NCI-H446 treated with DMSO at 0.1 percent for 48 hours (cell line): ENCODE measurements around the gene RAMP2.
"Not testable (repeated sequence)": the region's sequence is repeated elsewhere in the genome, so short reads cannot be mapped to it uniquely, and the experiment has no call there.

Source experiments
- DNase-seq: peaks from one replicate; lab custom pipeline; 2025; lab: John Stamatoyannopoulos, UW

The RAMP2 gene

DNA sequence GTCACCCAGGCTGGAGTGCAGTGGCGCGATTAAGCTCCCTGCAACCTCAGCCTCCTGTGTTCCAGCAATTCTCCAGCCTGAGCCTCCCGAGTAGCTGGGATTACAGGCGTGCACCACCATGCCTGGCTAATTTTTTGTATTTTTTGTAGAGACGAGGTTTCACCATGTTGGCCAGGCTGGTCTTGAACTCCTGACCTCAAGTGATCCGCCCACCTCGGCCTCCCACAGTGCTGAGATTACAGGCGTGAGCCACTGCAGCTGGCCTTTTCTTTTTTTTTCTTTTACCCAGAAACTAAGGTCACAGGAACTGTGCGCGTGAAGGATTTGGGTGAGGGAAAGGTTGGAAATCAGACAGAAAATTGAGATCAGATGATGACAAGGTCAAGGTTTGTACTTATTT is 8.9 kb downstream of the RAMP2 start:
- not testable (repeated sequence) for DNase-seq

DNA sequence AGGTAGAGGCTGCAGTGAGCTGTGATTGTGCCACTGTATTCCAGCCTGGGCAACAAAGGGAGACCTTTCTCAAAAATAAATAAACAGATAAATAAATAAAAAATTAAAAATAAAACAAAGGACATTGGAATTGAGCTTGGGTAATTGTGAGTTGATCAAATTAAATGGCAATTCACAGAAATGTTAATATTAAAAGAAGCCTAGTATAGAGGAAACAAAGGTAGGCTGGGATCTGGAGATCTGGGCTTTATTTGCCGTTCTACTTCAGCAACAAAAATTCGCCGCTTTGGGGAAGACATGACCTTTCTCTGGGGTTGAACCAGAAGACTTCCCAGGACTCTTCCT is 11.9 kb downstream of the RAMP2 start:
- no peak for DNase-seq

DNA sequence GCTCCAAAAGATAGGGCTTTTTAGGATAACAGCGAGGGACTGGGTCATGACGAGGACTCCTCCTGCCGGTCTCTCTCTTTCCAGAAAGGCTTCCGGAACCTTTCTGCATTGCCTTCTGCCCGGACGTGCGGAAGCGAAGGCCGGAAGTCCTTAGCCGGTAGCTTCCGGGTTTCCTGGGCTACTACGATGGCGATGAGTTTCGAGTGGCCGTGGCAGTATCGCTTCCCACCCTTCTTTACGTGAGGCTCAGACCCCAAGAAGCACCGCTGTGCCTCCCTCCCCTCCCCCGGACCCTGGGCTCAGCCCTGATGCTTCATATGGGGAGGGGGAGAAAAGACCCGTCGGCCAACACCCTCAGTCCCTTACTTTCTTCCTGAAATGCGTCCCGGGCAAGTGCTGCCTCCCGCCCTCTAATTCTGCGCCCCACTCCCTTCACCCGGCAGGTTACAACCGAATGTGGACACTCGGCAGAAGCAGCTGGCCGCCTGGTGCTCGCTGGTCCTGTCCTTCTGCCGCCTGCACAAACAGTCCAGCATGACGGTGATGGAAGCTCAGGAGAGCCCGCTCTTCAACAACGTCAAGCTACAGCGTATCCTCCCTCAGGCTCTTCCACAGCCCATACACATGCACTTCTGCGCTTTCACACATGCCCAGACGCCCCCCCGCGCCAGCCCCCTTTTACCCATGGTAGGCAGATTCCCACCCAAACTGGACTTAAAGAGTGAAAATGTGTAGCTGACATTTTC is 12.4 kb downstream of the RAMP2 start, which contains the start of gene VPS25:
Gene VPS25 (plus strand): TSS at position 160 of the 746 bp plus-strand sequence. CDS start 27 bp downstream, at position 187.
- peak; percentile 60 for DNase-seq

DNA sequence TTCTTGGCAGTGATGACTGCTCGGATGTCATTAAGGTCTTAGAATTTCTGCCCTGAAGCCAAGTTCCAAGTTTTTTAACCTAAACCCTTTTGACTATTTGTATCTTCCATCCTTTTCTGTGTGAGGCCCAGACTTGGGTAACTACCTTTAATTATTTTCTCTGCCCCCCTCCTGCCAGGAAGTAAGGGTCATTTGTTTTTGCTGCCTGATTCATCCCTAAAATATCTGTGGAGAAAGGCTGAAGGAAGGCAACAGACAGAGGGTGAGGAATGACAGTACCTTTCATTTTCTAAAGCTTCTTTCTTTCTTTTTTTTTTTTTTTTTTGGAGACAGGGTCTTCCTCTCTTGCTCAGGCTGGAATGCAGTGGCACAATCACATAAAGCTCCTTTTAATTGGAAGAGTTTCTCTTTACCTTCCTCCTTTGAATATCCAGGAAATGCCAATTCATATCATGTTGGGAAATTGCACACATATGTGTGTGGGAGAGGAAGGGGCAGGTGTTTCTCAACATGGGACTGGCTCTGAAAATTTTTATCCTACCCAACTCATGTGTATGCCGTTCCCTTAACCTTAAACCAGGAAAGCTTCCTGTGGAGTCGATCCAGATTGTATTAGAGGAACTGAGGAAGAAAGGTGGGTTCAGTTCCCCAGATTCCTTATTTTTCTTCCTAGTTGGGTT is 13.2 kb downstream of the RAMP2 start:
- no peak for DNase-seq

- no peak for DNase-seq
Observed at GRCh38 chr17:42775534-42776098, 14.6 kb downstream of the RAMP2 start.

DNA sequence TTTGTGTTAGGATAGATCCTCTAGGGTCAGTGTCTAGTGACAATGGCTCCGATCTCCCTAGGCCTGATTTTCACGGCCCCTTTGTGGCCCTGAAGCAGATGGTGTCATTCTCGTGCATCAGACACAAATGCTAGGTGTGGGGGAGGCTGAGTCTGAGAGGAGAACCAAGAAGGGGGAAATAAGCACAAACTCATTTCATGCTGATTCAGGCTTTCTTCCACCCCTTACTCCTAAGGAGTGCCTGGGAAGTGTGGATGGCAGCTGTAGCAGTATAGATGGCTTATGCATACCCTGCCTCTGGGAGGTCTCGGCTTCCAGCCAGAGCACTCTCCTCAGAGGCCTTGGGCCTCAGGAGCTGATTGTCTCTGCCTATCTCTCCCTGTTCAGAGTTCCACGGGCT is 17.5 kb downstream of the RAMP2 start:
- DNase-seq: no peak

DNA sequence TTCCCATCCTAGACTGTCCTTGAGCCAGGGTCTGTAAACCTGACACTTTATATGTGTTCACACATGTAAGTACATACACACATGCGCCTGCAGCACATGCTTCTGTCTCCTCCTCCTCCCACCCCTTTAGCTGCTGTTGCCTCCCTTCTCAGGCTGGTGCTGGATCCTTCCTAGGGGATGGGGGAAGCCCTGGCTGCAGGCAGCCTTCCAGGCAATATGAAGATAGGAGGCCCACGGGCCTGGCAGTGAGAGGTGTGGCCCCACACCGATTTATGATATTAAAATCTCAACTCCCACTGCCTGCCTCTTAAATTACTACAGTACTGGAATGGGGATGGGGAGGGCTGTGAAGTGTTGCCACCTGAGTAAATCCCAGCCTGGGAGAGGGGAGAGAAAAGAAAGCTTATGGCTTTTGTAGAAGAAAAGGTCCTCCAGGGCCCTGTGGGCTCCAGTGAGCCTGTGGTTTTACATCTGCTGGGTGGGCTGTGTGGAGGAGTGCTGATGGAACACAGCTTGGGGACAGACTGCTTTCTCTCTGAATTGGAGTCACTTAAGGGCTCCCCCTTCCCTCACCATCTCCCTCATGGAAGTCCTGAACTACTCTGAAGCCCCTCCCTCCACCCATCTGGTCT is 18.4 kb downstream of the RAMP2 start:
- DNase-seq: no peak

DNA sequence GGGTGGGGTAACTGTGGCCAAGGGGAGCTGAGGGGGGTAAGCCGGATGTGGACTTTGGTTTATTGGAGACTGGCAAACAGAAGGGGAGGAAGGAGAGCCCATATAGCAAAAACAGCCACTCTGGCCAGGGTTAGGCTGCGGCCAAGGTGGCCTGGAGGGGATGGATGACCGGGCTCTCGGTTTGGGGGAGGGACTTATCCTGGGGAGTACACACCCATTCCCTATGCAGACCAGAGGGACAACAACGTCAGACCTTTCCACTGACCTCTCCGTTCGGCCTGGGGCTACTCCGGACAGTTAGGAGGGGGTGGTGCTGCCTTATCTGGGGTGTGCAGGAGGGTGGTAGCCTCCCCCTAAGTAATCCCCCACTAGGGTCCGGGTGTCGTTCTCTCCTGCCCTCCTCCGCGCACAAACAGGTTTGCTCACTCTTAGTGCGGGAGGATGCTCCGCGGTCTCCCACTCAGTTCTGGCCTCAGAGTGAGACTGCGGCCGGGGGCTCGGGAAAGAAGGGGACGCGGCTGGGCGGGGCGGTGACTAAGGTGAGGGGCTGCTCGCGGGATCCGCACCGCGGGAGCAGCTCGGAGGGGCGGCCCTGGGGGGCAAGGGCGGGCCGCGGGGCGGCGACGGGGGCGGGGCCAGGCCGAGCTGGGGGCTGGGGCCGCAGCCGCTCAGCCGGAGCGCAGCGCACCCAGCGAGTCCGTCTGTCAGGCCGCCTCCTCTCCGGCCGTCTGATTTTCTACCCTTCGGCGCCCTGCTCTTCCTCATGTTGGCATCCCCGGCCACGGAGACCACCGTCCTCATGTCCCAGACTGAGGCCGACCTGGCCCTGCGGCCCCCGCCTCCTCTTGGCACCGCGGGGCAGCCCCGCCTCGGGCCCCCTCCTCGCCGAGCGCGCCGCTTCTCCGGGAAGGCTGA is 19.2 kb downstream of the RAMP2 start, which contains the start of gene WNK4:
Gene WNK4 (plus strand): TSS at position 675 of the 915 bp plus-strand sequence. CDS start 89 bp downstream, at position 764.
- DNase-seq: no peak

- no peak for DNase-seq
Observed at GRCh38 chr17:42780851-42781638, 20.0 kb downstream of the RAMP2 start.

GRCh38 chr17:42781639-42782165 is 20.7 kb downstream of the RAMP2 start:
- no peak for DNase-seq

DNA sequence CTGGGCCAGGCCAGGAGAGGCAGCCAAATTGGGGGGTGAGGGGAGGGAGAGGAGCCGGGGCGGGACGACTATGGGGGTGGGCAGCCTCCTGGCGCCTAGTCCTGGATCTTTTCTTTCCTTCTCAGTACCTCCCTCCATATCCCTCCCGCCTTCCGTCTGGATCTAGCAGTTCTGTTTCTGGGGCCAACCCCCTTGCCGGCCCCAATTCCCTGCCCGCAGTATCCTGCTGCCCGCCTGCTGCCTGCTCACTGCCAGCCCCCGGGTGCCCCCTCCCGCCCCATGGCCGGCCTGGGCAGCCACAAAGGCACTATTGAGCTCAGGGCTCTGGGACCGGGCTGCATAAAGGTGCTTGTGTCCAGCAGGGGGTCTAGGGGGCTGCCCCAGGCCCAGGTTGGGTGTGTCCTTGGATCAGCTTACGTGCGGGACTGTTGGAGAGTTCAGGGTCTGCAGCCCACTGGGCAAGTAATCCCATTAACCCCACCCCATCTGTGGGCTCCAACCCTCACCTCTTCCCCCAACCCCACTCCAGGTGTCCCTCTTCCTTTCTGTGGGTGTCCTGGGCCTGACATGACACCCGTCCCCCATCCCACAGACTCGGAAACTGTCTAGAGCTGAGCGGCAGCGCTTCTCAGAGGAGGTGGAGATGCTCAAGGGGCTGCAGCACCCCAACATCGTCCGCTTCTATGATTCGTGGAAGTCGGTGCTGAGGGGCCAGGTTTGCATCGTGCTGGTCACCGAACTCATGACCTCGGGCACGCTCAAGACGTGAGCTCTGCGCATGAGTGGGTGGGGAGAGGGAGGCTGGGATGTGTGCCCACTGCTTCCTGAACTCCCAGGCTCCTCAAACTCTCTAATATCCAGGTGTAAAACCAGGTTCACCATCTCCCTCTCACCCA is 21.4 kb downstream of the RAMP2 start:
- no peak for DNase-seq

GRCh38 chr17:42783062-42783790 is 22.2 kb downstream of the RAMP2 start:
- no peak for DNase-seq

- no peak for DNase-seq
Observed at GRCh38 chr17:42783791-42784138, 22.7 kb downstream of the RAMP2 start.

- no peak for DNase-seq
Observed at GRCh38 chr17:42784409-42784808, 23.4 kb downstream of the RAMP2 start.

DNA sequence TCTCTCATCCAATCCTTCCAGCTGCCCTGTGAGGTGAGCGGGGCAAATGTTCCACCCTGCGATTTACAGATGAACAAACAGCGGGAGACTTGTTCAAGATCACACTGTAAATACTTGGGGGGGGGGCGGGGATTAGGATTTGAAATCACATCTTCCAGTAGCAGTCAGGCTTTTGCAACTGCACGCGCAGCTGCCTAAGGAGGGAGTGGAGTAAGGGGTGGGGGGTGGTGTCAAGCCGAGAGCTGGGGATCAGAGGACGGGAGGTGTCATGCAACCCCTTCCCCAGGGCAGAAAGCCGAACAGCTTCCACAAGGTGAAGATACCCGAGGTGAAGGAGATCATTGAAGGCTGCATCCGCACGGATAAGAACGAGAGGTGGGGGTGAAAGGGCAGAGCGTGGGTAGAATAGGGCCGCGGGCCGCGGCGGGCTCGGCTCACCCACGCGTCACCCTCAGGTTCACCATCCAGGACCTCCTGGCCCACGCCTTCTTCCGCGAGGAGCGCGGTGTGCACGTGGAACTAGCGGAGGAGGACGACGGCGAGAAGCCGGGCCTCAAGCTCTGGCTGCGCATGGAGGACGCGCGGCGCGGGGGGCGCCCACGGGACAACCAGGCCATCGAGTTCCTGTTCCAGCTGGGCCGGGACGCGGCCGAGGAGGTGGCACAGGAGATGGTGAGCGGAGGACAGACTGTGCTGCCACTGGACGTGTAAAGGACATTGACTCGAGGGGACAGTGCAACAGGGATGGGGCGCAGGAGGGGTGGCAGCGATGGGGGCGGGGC is 24.0 kb downstream of the RAMP2 start:
- DNase-seq: no peak

DNA sequence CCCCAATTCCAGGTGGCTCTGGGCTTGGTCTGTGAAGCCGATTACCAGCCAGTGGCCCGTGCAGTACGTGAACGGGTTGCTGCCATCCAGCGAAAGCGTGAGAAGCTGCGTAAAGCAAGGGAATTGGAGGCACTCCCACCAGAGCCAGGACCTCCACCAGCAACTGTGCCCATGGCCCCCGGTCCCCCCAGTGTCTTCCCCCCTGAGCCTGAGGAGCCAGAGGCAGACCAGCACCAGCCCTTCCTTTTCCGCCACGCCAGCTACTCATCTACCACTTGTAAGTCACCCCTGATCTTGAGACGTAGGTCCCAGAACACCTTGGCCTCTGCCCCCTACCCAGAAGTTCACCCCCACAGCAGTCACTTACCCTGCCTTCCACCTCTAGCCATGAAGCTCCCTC is 26.2 kb downstream of the RAMP2 start:
- DNase-seq: no peak

GRCh38 chr17:42791948-42792347 is 30.9 kb downstream of the RAMP2 start:
- DNase-seq: no peak

DNA sequence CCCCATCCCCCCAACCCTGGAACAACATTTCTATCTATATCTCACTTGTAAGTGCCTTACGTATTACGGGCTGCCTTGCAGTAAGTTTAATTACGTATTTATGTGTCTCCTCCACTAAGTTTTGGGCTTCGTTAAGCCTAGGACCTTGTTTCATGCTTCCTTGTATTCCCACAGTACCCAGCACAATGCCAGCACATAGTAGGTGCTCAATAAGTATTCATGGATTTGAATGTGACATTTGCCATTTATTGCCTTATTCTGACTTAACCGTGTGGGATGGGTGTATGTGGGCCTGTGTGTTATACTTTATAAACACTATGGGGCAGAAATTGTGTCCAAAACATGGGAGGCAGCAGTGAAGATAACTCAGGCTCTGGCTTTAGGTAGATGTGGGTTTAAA is 31.5 kb downstream of the RAMP2 start:
- DNase-seq: no peak
